ENCODE data around the gene ELP1. TPM values are rescaled to one million over a fixed set of nuclear protein-coding genes. Genes with fewer than 3 reads are reported as not detected.

ELP1 gene
- total RNA-seq, 3 donors from 2014 or later = 14.3 to 18.7 (median 16.7) TPM

DNA sequence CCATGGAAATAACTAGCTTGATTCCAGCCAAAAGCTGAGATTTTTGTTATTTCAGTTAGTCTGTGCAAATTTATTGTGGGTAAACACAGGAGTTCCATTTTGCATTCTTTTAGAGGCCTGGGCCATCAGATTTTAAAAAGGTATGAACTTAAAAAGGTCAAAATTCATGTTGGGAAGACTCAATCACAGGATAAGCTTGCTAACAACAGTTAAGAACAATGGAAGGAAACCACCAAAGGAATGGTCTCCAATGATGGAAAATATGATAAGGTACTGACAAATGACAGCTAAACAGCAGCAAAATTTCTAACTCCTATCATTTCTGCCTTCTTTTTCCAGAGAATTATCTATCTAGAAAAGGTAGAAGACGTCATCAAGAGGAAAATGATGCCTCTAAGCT is 16.2 kb upstream of the ELP1 start:
- H3K4me3 ChIP-seq = no peak overlapping the region

DNA sequence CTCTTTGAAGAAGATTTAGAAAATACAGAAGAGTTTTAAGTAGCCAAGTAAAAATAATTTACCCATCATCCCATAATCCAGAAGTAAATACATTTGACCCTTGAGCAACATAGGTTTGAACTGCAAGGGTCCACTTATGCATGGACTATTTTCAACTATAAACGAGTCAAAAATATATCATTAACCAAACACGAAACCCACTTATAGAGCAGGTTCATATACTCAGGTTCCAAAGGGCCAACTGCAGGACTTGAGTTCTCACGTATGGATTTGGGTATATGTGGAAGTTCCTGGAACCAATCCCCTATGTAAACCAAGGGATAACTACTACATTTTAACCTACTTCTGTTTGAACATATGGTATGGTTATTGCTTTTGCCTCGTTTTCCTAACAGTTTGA is 6.1 kb upstream of the ELP1 start:
- no peak for ATAC-seq
- no peaks in the 10 kb centered on the region for H3K9me3 ChIP-seq
- intact Hi-C loops (cut with DNase I, micrococcal nuclease) = no loop called here

More for the DNA sequence above, 16.2 kb upstream of the ELP1 start:
- TF ChIP-seq, protein P1, sequence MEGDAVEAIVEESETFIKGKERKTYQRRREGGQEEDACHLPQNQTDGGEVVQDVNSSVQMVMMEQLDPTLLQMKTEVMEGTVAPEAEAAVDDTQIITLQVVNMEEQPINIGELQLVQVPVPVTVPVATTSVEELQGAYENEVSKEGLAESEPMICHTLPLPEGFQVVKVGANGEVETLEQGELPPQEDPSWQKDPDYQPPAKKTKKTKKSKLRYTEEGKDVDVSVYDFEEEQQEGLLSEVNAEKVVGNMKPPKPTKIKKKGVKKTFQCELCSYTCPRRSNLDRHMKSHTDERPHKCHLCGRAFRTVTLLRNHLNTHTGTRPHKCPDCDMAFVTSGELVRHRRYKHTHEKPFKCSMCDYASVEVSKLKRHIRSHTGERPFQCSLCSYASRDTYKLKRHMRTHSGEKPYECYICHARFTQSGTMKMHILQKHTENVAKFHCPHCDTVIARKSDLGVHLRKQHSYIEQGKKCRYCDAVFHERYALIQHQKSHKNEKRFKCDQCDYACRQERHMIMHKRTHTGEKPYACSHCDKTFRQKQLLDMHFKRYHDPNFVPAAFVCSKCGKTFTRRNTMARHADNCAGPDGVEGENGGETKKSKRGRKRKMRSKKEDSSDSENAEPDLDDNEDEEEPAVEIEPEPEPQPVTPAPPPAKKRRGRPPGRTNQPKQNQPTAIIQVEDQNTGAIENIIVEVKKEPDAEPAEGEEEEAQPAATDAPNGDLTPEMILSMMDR (IDR thresholded peaks at IDR 0.05) = no peak
- Histone ChIP-seq H3K4me1 (ENCODE audit: low read depth) (peaks cover 3% of the 10 kb centered on the region), H3K9me3 (no peaks in the 10 kb centered on the region), H3K36me3 (ENCODE audit: low read depth) (no peaks in the 10 kb centered on the region)
- intact Hi-C loops (cut with DNase I, micrococcal nuclease) = no loop called here
- DNase-seq = no peak
- no peak for ATAC-seq

DNA sequence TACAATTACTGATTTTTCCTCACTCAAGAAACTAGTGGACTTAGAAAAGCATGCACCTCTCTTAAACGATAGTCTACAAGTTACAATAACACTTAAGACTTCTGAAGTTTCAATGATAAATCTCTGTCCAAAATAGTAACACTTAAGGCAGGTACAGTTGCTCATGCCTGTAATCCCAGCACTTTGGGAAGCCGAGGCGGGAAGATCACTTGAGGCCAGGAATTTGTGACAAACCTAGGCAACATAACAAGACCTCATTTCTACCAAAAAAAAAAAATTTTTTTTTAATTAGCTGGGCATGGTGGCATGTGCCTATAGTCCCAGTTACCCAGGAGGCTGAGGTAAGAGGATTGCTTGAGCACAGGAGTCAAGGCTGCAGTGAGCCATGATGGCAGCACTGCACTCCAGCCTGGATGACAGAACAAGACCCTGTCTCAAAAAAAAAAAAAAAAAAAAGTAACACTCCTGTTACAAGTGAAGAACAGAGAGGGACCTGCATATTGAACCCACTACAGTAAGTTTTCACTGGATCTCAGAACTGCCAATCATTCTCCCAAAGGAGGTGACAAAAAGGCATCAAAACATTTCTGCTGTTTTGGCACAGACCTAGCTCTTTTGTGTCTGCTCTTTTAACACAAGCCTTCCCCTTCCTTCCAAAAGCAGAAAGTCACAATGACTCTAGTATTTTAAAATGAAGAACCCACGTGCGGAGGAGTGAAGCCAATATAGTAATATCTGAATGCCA is 3.8 kb upstream of the ELP1 start:
- no peaks in the 10 kb centered on the region for H3K36me3 ChIP-seq (ENCODE audit: low read depth)
- DNase-seq = no peak
- peaks cover 9% of the 10 kb centered on the region for H3K4me1 ChIP-seq (ENCODE audit: low read depth)
- ATAC-seq = no peak
- intact Hi-C loops (cut with DNase I, micrococcal nuclease) = no loop called here
- H3K9me3 ChIP-seq = no peaks in the 10 kb centered on the region
- H3K4me3 ChIP-seq = no peak overlapping the region
- TF ChIP-seq, protein P1 (IDR thresholded peaks at IDR 0.05) = no peak

More for the DNA sequence above, 6.1 kb upstream of the ELP1 start:
- H3K4me1 ChIP-seq (ENCODE audit: low read depth) = peaks cover 4% of the 10 kb centered on the region
- no peak for DNase-seq
- TF ChIP-seq, protein P1 (IDR thresholded peaks at IDR 0.05) = no peak
- H3K4me3 ChIP-seq = no peak overlapping the region
- H3K36me3 ChIP-seq (ENCODE audit: low read depth) = no peaks in the 10 kb centered on the region

DNA sequence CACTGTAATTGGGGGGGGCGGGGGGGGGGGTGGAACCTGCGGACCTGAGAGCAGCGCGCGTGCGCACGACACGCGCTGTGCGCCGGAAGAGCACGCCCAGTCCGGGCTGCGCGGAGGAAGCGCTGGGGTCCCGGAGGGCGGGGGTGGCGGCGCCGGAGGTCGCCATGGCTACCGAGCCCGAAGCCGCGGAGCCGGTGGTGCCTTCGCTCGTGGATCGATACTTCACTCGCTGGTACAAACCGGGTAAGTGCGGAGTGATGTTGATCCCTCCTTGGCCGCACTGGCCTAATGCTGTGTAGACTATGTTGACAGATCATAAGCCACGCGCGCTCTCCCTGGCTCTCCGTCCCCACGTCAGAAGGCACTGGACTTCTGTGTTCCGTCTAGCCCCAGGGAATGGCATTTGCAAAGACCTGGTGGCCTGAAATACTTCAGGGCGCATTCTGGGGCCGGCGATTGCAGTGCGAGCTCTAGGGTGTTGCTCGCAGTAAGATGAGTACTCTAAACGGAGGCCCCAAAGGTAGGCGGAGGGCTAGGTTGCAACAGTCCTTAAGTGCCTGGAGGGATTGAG is 484 bp upstream of the ELP1 start, which contains the start of gene ABITRAM:
Gene ABITRAM (plus strand): TSS at position 78 of the 571 bp plus-strand sequence. CDS start 87 bp downstream, at position 165.
- DNase-seq = peak; percentile 75 to 87 (median 83)
- intact Hi-C loops (cut with DNase I, micrococcal nuclease) = no loop called here
- Histone ChIP-seq H3K9me3 (no peaks in the 10 kb centered on the region), H3K4me1 (ENCODE audit: low read depth) (peaks cover 15% of the 10 kb centered on the region), H3K4me3 (peak within 1 kb of the TSS; percentile 74), H3K36me3 (ENCODE audit: low read depth) (no peaks in the 10 kb centered on the region)
- peak; percentile 93 for ATAC-seq
- TF ChIP-seq, protein P1 (IDR thresholded peaks at IDR 0.05) = no peak

DNA sequence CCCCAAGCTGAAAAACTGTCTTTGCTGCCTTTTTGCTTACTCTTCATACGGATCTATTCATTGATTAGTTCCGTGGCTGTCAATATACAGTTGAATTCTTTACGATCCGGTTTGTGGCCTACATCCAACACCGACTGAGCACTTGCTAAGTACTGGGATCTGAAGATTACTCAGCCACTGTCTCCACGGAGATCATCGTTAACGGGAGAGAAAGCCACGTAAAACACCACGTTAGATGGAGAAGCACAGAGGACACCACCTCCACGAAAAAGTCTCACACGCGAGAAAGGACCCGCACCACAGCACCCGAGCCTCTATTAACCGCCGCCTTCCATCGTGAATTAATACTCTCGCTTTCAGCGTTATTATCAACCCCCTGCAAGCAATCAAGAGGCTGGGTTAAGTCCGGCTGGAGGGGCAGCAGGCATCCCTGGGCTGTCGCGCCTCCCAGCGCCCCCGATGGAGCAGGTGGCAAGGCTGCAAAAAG is 650 bp downstream of the ELP1 start:
- TF ChIP-seq, protein P1 (IDR thresholded peaks at IDR 0.05) = no peak
- peak in 1 of 3 donors; percentile 10 for DNase-seq
- peak; percentile 1 for ATAC-seq

More for the DNA sequence above, 650 bp downstream of the ELP1 start:
- intact Hi-C loops (cut with DNase I, micrococcal nuclease) = no loop called here
- peak overlapping the region; percentile 74 for H3K4me3 ChIP-seq
- no peaks in the 10 kb centered on the region for H3K36me3 ChIP-seq (ENCODE audit: low read depth)
- peaks cover 15% of the 10 kb centered on the region for H3K4me1 ChIP-seq (ENCODE audit: low read depth)
- no peaks in the 10 kb centered on the region for H3K9me3 ChIP-seq
